Kidney (tissue), 14 donors: Measurements from ENCODE around the gene HOXB2. TPM values are rescaled to one million over a fixed set of nuclear protein-coding genes. Genes with fewer than 3 reads are reported as not detected.

Experiments used
- DNase-seq, 5 donors: peaks; one replicate each; pipeline ENCODE4 v3.0.0-alpha.2; 2013 to 2020
- FAIRE-seq: peaks from 2 replicates; lab custom pipeline; 2012; peaks lifted over from hg19 to GRCh38; lab: Jason Lieb, UNC
- H3K27ac ChIP-seq, 2 donors: one replicate each; pipeline ENCODE4 v1.7.0; 2013; ENCODE audit warnings: low read depth in 2 of 2, low read length in 2 of 2, inconsistent platforms in 1 of 2
- H3K27me3 ChIP-seq: one replicate; pipeline ENCODE4 v1.7.1; 2013; ENCODE audit warnings: low read length, inconsistent platforms; ENCODE audit not compliant: control insufficient read depth, insufficient read depth
- H3K36me3 ChIP-seq, 3 donors: one replicate each; pipeline versions ENCODE4 v1.7.0 to v1.7.1; 2013; ENCODE audit warnings: low read length in 3 of 3, control low read depth in 1 of 3, inconsistent platforms in 1 of 3; ENCODE audit not compliant: insufficient read depth in 3 of 3, control insufficient read depth in 2 of 3
- H3K4me1 ChIP-seq, 3 donors: one replicate each; pipeline versions ENCODE4 v1.7.0 to v1.7.1; 2013; ENCODE audit warnings: low read length in 3 of 3, inconsistent platforms in 1 of 3, low read depth in 1 of 3; ENCODE audit not compliant: control insufficient read depth in 2 of 3, insufficient read depth in 2 of 3
- H3K4me3 ChIP-seq, 3 donors: one replicate each; pipeline versions ENCODE4 v1.7.0 to v1.8.1; 2013; ENCODE audit warnings: low read length in 3 of 3, control low read depth in 1 of 3, inconsistent platforms in 1 of 3
- H3K9ac ChIP-seq, 3 donors: one replicate each; pipeline versions ENCODE4 v1.7.0 to v1.7.1; 2013; ENCODE audit warnings: low read length in 3 of 3, control low read depth in 1 of 3, inconsistent platforms in 1 of 3
- H3K9me3 ChIP-seq, 3 donors: one replicate each; pipeline versions ENCODE4 v1.7.0 to v1.7.1; 2013; ENCODE audit warnings: low read length in 3 of 3, control low read depth in 1 of 3, inconsistent platforms in 1 of 3; ENCODE audit not compliant: control insufficient read depth in 2 of 3, insufficient read depth in 1 of 3
- CTCF ChIP-seq: IDR thresholded peaks from 3 replicates; pipeline ENCODE4 v1.5.1; 2012; ENCODE audit warnings: mild to moderate bottlenecking, moderate library complexity, borderline replicate concordance; ENCODE audit not compliant: insufficient read depth; ENCODE audit errors: extremely low read depth
- intact Hi-C: fragments of 100-400 bp; cut with DNase I; formaldehyde crosslinking; loops from one replicate; pipeline ENCODE4 v1.11.1; 2022
- polyA plus RNA-seq: library from polyadenylated mRNA; stranded (reverse); fragments of 350-450 nt; fragmentation: Illumina TruSeq; extraction: RNeasy Lipid Tissue Mini Kit (QIAGEN cat#74804); gene quantifications from one replicate; pipeline ENCODE4 v1.2.3, GENCODE V29; 2014; ENCODE audit warnings: low read depth, low replicate concordance; ENCODE audit not compliant: insufficient read depth
- total RNA-seq: library from RNA; stranded (reverse); fragmentation: NEBNext Ultra II Directional; extraction: Animal tissue kit (Norgen Biotek cat#: 25700); gene quantifications from one replicate; pipeline ENCODE4 v1.2.1, GENCODE V29; 2021
- donor health status: control.
- donor health status: control.
- donor health status: control.
- donor health status: control.
- donor health status: control.
- donor health status: DM: yes; HTN: yes; CAD: no.
- donor health status: Normal renal cell carcinoma (clear cell type).

Gene HOXB2
- total and polyA plus RNA-seq, 2 donors from 2014 or later, result 30.7 to 61.9 TPM

GRCh38 chr17:48542698-48543106 lies 2.2 kb downstream of the HOXB2 start:
- Histone ChIP-seq H3K9ac (peak overlapping the region; percentile 88 to 99 (median 90)), H3K4me1 (peaks cover 7 to 25% (median 19%) of the 10 kb centered on the region in 3 donors), H3K9me3 (no peaks in the 10 kb centered on the region), H3K36me3 (no peaks in the 10 kb centered on the region), H3K27ac (peak overlapping the region; percentile 95 to 98), H3K27me3 (no peaks in the 10 kb centered on the region), H3K4me3 (peak overlapping the region; percentile 68 to 89 (median 85))
- FAIRE-seq (no peak), DNase-seq (no peak)
- intact Hi-C loops, result loop anchor here (5.0 kb wide), 1 partner anchor 35 kb away; the partner anchor contains the start of gene HOXB4
- TF ChIP-seq CTCF, result no peak

GRCh38 chr17:48542114-48542656 lies 2.7 kb downstream of the HOXB2 start:
- peak overlapping the region; percentile 68 to 89 (median 85) for H3K4me3 ChIP-seq
- intact Hi-C loops, result loop anchor here (5.0 kb wide), 1 partner anchor 35 kb away; the partner anchor contains the start of gene HOXB4
- FAIRE-seq, result no peak

GRCh38 chr17:48541577-48542113 lies 3.3 kb downstream of the HOXB2 start:
- Histone ChIP-seq H3K27me3 (no peaks in the 10 kb centered on the region), H3K4me1 (peaks cover 7 to 15% (median 12%) of the 10 kb centered on the region in 3 donors), H3K9me3 (no peaks in the 10 kb centered on the region), H3K9ac (peak overlapping the region; percentile 86 to 99 (median 88)), H3K36me3 (no peaks in the 10 kb centered on the region), H3K27ac (peak overlapping the region; percentile 97 to 98), H3K4me3 (peak overlapping the region; percentile 70 to 89 (median 85))
- FAIRE-seq (no peak), DNase-seq (peak; percentile 82 to 90 (median 88))
- TF ChIP-seq CTCF, result no peak
- intact Hi-C loops, result loop anchor here (5.0 kb wide), 1 partner anchor 36 kb away; the partner anchor contains the start of gene HOXB4

More at GRCh38 chr17:48542114-48542656, 2.7 kb downstream of the HOXB2 start:
- Histone ChIP-seq H3K27me3 (no peaks in the 10 kb centered on the region), H3K36me3 (no peaks in the 10 kb centered on the region), H3K27ac (peak overlapping the region; percentile 97 to 98), H3K9me3 (no peaks in the 10 kb centered on the region), H3K9ac (peak overlapping the region; percentile 86 to 99 (median 88)), H3K4me1 (peaks cover 7 to 21% (median 17%) of the 10 kb centered on the region in 3 donors)
- peak in 4 of 5 donors; percentile 42 to 78 (median 64) for DNase-seq
- TF ChIP-seq CTCF, result no peak
